Neural cell (in vitro differentiated cells): ENCODE measurements around the gene PTGER1. TPM values are rescaled to one million over a fixed set of nuclear protein-coding genes. Genes with fewer than 3 reads are reported as not detected.

Experiments used
- H2AFZ ChIP-seq: fragments of 200-600, 300-800 bp; sonication (generic), shearing (Covaris generic); 2 replicates; pipeline ENCODE4 v1.6.0; 2014; ENCODE audit warnings: low read depth, mild to moderate bottlenecking, antibody characterized with exemption, low read length, moderate library complexity
- H3F3A ChIP-seq: fragments of 200-600 bp; shearing (Covaris generic); 2 replicates; pipeline ENCODE4 v1.6.1; 2016; ENCODE audit warnings: mild to moderate bottlenecking, moderate library complexity, mixed read lengths, antibody characterized with exemption, low read length; ENCODE audit not compliant: insufficient read depth, poor library complexity, severe bottlenecking
- H3K27ac ChIP-seq: fragments of 200-600, 300-800 bp; sonication (generic), shearing (Covaris generic); 2 replicates; pipeline ENCODE4 v1.5.1; 2014; ENCODE audit warnings: mild to moderate bottlenecking, low read length, moderate library complexity
- H3K27me3 ChIP-seq: fragments of 300-800, 200-600 bp; sonication (generic), shearing (Covaris generic); 2 replicates; pipeline ENCODE4 v1.6.0; 2014; ENCODE audit warnings: mild to moderate bottlenecking, low read depth, low read length, moderate library complexity; ENCODE audit not compliant: insufficient read depth
- H3K36me3 ChIP-seq: fragments of 300-800, 200-600 bp; sonication (generic), shearing (Covaris generic); 2 replicates; pipeline ENCODE4 v1.5.1; 2014; ENCODE audit warnings: mild to moderate bottlenecking, antibody characterized with exemption, low read length, moderate library complexity; ENCODE audit not compliant: insufficient read depth
- H3K4me2 ChIP-seq: fragments of 300-800, 200-600 bp; sonication (generic), shearing (Covaris generic); 2 replicates; pipeline ENCODE4 v1.6.0; 2014; ENCODE audit warnings: mild to moderate bottlenecking, low read length
- H3K4me3 ChIP-seq: fragments of 300-800, 200-600 bp; sonication (generic), shearing (Covaris generic); 2 replicates; pipeline ENCODE4 v1.5.1; 2014; ENCODE audit warnings: mild to moderate bottlenecking, low read length, moderate library complexity
- H3K79me2 ChIP-seq: fragments of 200-600 bp; shearing (Covaris generic); replicated peaks from 2 replicates; pipeline ENCODE4 v1.6.0; 2014; ENCODE audit warnings: mild to moderate bottlenecking, low read length, moderate library complexity; ENCODE audit not compliant: insufficient read depth
- H3K9ac ChIP-seq: fragments of 300-800, 200-600 bp; sonication (generic), shearing (Covaris generic); 2 replicates; pipeline ENCODE4 v1.6.1; 2016; ENCODE audit warnings: mild to moderate bottlenecking, low read length, mixed read lengths
- H3K9me2 ChIP-seq: fragments of 200-600 bp; shearing (Covaris generic); 2 replicates; pipeline ENCODE4 v1.6.1; 2016; ENCODE audit warnings: mild to moderate bottlenecking, low read length, mixed read lengths; ENCODE audit not compliant: insufficient read depth
- H3K9me3 ChIP-seq: fragments of 200-600, 300-800 bp; sonication (generic), shearing (Covaris generic); 2 replicates; pipeline ENCODE4 v1.6.1; 2016; ENCODE audit warnings: mild to moderate bottlenecking, mixed run types, low read length, moderate library complexity, mixed read lengths
- H4K20me1 ChIP-seq: fragments of 200-600 bp; shearing (Covaris generic); 2 replicates; pipeline ENCODE4 v1.6.1; 2016; ENCODE audit warnings: mild to moderate bottlenecking, mixed run types; ENCODE audit not compliant: insufficient read depth
- EP300 ChIP-seq: fragments of 450-650 bp; conservative IDR thresholded peaks from 2 replicates; pipeline ENCODE4 v1.6.1; 2014; ENCODE audit warnings: antibody characterized with exemption, mild to moderate bottlenecking, moderate library complexity; ENCODE audit not compliant: poor library complexity, severe bottlenecking
- EZH2 ChIP-seq: fragments of 200-600, 300-800 bp; shearing (Covaris generic), sonication (generic); IDR thresholded peaks from 2 replicates; pipeline ENCODE4 v1.6.1; 2014; ENCODE audit warnings: antibody characterized with exemption, low read length, borderline replicate concordance, mild to moderate bottlenecking; ENCODE audit not compliant: insufficient read depth, poor library complexity, severe bottlenecking
- MXI1 ChIP-seq: fragments of 450-650 bp; conservative IDR thresholded peaks from 2 replicates; pipeline ENCODE4 v1.6.1; 2014; ENCODE audit warnings: antibody characterized with exemption, mild to moderate bottlenecking; ENCODE audit not compliant: poor library complexity, severe bottlenecking
- POLR2AphosphoS5 ChIP-seq: IDR thresholded peaks from 2 replicates; pipeline ENCODE4 v1.6.1; 2012
- RAD21 ChIP-seq: fragments of 450-650 bp; conservative IDR thresholded peaks from 2 replicates; pipeline ENCODE4 v1.6.1; 2014; ENCODE audit warnings: antibody characterized with exemption, mild to moderate bottlenecking, moderate library complexity
- REST ChIP-seq: IDR thresholded peaks from 2 replicates; pipeline ENCODE4 v1.6.1; 2012; ENCODE audit warnings: borderline replicate concordance
- SMC3 ChIP-seq: fragments of 450-650 bp; conservative IDR thresholded peaks from 2 replicates; pipeline ENCODE4 v1.6.1; 2014; ENCODE audit warnings: antibody characterized with exemption, mild to moderate bottlenecking, moderate library complexity; ENCODE audit not compliant: poor library complexity
- TAF1 ChIP-seq: IDR thresholded peaks from 2 replicates; pipeline ENCODE4 v1.6.1; 2012; ENCODE audit warnings: low read depth
- polyA plus RNA-seq: library from polyadenylated mRNA; depleted of rRNA; stranded (reverse); fragments of >200 nt; gene quantifications from 2 replicates; pipeline ENCODE4 v1.2.3, GENCODE V29; 2014
- TF ChIP-seq, protein P1 (sequence below): fragments of 450-650 bp; IDR thresholded peaks from 2 replicates; pipeline ENCODE4 v1.5.1; 2014; ENCODE audit warnings: antibody characterized with exemption, mild to moderate bottlenecking, moderate library complexity; ENCODE audit not compliant: poor library complexity, severe bottlenecking

PTGER1 gene
- polyA plus RNA-seq, 1 donor from 2014 or later, result not detected

- H3K4me3 ChIP-seq, result peak overlapping the region; percentile 91
- no peaks in the 10 kb centered on the region for H3K27me3 ChIP-seq
- peak overlapping the region; percentile 89 for H3K9ac ChIP-seq
- TF ChIP-seq EZH2 (no peak), SMC3 (no peak), EP300 (no peak), POLR2AphosphoS5 (no peak), MXI1 (no peak), REST (no peak), RAD21 (no peak), TAF1 (no peak)
- TF ChIP-seq, protein P1, sequence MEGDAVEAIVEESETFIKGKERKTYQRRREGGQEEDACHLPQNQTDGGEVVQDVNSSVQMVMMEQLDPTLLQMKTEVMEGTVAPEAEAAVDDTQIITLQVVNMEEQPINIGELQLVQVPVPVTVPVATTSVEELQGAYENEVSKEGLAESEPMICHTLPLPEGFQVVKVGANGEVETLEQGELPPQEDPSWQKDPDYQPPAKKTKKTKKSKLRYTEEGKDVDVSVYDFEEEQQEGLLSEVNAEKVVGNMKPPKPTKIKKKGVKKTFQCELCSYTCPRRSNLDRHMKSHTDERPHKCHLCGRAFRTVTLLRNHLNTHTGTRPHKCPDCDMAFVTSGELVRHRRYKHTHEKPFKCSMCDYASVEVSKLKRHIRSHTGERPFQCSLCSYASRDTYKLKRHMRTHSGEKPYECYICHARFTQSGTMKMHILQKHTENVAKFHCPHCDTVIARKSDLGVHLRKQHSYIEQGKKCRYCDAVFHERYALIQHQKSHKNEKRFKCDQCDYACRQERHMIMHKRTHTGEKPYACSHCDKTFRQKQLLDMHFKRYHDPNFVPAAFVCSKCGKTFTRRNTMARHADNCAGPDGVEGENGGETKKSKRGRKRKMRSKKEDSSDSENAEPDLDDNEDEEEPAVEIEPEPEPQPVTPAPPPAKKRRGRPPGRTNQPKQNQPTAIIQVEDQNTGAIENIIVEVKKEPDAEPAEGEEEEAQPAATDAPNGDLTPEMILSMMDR, result no peak
- no peaks in the 10 kb centered on the region for H3K9me3 ChIP-seq
- H3K9me2 ChIP-seq, result no peaks in the 10 kb centered on the region
- peak overlapping the region; percentile 86 for H3K4me2 ChIP-seq
- no peaks in the 10 kb centered on the region for H3F3A ChIP-seq
- H3K36me3 ChIP-seq, result no peaks in the 10 kb centered on the region
- no peaks in the 10 kb centered on the region for H4K20me1 ChIP-seq
- no peak overlapping the region for H2AFZ ChIP-seq
- H3K79me2 ChIP-seq, result peaks cover 21% of the 10 kb centered on the region
- peak overlapping the region; percentile 90 for H3K27ac ChIP-seq
Measured at GRCh38 chr19:14517446-14517839, 42.3 kb upstream of the PTGER1 start.

DNA sequence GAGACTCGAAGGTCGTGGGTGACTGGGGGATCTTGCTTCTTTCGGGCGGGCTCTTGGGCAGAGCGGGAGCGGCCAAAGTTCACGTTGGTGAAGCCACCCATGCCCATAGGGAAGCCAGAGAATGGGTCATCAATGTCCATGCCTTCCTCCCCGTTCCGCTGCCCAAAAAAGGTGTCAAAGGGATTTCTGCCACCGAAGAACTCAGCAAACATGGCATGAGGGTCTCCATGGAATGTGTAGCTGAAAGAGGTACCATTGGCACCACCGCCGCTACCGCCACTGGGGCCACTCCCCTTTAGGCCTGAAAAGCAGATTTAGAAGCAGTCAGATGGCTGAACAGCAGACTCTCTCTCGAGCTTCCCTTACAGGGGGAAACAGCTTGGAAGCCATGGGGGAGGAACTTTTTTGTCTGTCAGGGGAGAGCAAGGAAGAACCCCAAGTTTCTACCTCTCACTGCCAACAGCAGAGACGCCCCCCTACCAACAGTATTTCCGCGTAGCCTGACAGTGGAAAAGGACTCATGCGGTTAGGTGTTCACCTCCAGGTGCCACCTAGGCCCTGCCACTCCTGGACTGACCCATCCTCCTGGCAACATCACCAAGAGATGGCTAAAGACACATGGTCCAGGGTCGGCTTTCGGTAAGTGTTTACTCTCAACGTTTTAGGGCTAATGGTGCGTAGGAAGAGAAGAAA is 41.7 kb upstream of the PTGER1 start:
- TF ChIP-seq, protein P1, result no peak
- TF ChIP-seq POLR2AphosphoS5, result no peak
- no peak for TF ChIP-seq TAF1
- no peaks in the 10 kb centered on the region for H3K36me3 ChIP-seq

More for the DNA sequence above, 41.7 kb upstream of the PTGER1 start:
- Histone ChIP-seq H3K27me3 (no peaks in the 10 kb centered on the region), H3K79me2 (peaks cover 21% of the 10 kb centered on the region), H3K4me2 (peak overlapping the region; percentile 86), H3F3A (no peaks in the 10 kb centered on the region), H3K4me3 (peak overlapping the region; percentile 91), H3K9me3 (no peaks in the 10 kb centered on the region), H4K20me1 (no peaks in the 10 kb centered on the region), H3K9ac (peak overlapping the region; percentile 89), H3K9me2 (no peaks in the 10 kb centered on the region), H3K27ac (peak overlapping the region; percentile 90), H2AFZ (no peak overlapping the region)
